Upper lobe of right lung (tissue), 1 donor: ENCODE data around the gene BEX3. TPM values are rescaled to one million over a fixed set of nuclear protein-coding genes. Genes with fewer than 3 reads are reported as not detected.

Source experiments
- ATAC-seq: fragments of 200-7000 bp; cut with Tn5 transposase; one replicate; pipeline ENCODE4 v1.9.1; 2020; ENCODE audit warnings: mild to moderate bottlenecking, moderate library complexity
- DNase-seq: peaks from one replicate; pipeline ENCODE4 v3.0.0-alpha.2; 2020
- H3K27ac ChIP-seq: fragments of 200-600 bp; one replicate; pipeline ENCODE4 v1.8.0; 2022
- H3K27me3 ChIP-seq: fragments of 200-600 bp; one replicate; pipeline ENCODE4 v1.8.0; 2022; ENCODE audit warnings: mild to moderate bottlenecking
- H3K36me3 ChIP-seq: fragments of 200-600 bp; one replicate; pipeline ENCODE4 v1.8.0; 2022
- H3K4me1 ChIP-seq: fragments of 200-600 bp; one replicate; pipeline ENCODE4 v1.8.0; 2022
- H3K4me3 ChIP-seq: fragments of 200-600 bp; one replicate; pipeline ENCODE4 v1.8.0; 2022; ENCODE audit warnings: mild to moderate bottlenecking
- H3K9me3 ChIP-seq: fragments of 200-600 bp; one replicate; pipeline ENCODE4 v1.8.0; 2022
- CTCF ChIP-seq: fragments of 200-600 bp; IDR thresholded peaks from one replicate; pipeline ENCODE4 v1.8.0; 2022; ENCODE audit warnings: antibody characterized with exemption
- intact Hi-C: fragments of 100-400 bp; cut with DNase I; formaldehyde crosslinking; loops from one replicate; pipeline ENCODE4 v1.11.0; 2022
- total RNA-seq: library from RNA; stranded (reverse); fragmentation: NEBNext Ultra II Directional; extraction: Animal tissue kit (Norgen Biotek cat#: 25700); gene quantifications from one replicate; pipeline ENCODE4 v1.2.1, GENCODE V29; 2021
- donor health status: DM: no; HTN: yes; CAD: no; lungs with severe emphysema.

Gene BEX3
- total RNA-seq, 1 donor from 2014 or later, result 124 TPM

- DNase-seq, result no peak
- ATAC-seq, result no peak
- intact Hi-C loops, result no loop called here
- Histone ChIP-seq H3K9me3 (no peaks in the 10 kb centered on the region), H3K4me1 (no peaks in the 10 kb centered on the region), H3K36me3 (no peaks in the 10 kb centered on the region), H3K4me3 (no peak overlapping the region), H3K27me3 (no peaks in the 10 kb centered on the region), H3K27ac (no peak overlapping the region)
- no peak for TF ChIP-seq CTCF
Measured at GRCh38 chrX:103415068-103415467, 38.7 kb downstream of the BEX3 start.

- Histone ChIP-seq H3K4me1 (no peaks in the 10 kb centered on the region), H3K4me3 (no peak overlapping the region), H3K36me3 (no peaks in the 10 kb centered on the region), H3K27me3 (no peaks in the 10 kb centered on the region), H3K27ac (no peak overlapping the region), H3K9me3 (no peaks in the 10 kb centered on the region)
- DNase-seq (no peak), ATAC-seq (no peak)
- TF ChIP-seq CTCF, result no peak
- intact Hi-C loops, result no loop called here
Measured at GRCh38 chrX:103415528-103415927, 39.2 kb downstream of the BEX3 start.

DNA sequence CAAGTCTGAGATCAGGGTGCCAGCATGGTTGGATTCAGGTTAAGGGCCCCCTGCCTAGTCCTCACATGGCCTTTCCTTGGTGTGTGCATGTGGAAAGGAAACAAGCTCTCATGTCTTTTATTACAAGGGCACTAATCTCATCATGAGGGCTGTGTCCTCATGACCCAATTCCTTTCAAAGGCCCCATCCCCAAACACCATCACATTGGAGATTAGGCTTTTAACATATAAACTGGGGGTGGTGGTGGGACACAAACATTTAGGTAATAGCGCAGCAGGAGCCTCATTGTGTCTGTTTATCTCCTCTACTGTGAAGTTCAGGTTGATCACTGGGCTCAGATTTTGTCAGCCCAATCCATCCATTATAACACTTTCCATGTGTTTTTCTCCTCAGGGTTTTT lies 41.0 kb downstream of the BEX3 start:
- ATAC-seq (no peak), DNase-seq (no peak)
- H3K4me3 ChIP-seq, result no peak overlapping the region
- H3K36me3 ChIP-seq, result no peaks in the 10 kb centered on the region
- TF ChIP-seq CTCF, result no peak
- intact Hi-C loops, result no loop called here
- no peak overlapping the region for H3K27ac ChIP-seq
- no peaks in the 10 kb centered on the region for H3K4me1 ChIP-seq
- no peaks in the 10 kb centered on the region for H3K27me3 ChIP-seq
- H3K9me3 ChIP-seq, result no peaks in the 10 kb centered on the region

DNA sequence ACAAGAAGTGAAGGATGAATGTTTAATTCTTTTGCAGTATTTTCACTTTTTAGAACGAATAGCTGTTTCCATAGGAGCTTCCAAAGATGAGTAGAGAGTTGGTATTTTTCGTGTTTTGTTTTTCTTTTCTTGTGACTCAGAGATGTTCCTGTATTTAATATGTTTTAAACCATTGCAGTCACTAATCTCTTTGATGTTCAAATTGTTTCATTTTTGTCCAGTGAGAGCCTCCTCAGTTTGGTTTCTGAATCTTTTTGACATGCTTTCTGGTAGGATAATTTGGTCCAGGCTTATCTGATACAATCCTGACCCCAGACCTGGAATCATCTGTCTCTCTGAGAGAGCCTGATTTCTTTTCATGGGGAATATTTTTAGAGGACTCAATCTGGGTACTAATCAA lies 41.6 kb downstream of the BEX3 start:
- intact Hi-C loops, result no loop called here
- TF ChIP-seq CTCF, result no peak
- H3K36me3 ChIP-seq, result no peaks in the 10 kb centered on the region

GRCh38 chrX:103418811-103419340 lies 42.5 kb downstream of the BEX3 start:
- Histone ChIP-seq H3K4me1 (no peaks in the 10 kb centered on the region), H3K36me3 (no peaks in the 10 kb centered on the region), H3K27ac (no peak overlapping the region), H3K4me3 (no peak overlapping the region), H3K27me3 (no peaks in the 10 kb centered on the region), H3K9me3 (no peaks in the 10 kb centered on the region)
- ATAC-seq (no peak), DNase-seq (no peak)
- TF ChIP-seq CTCF, result no peak
- intact Hi-C loops, result no loop called here

More for the DNA sequence above, 41.6 kb downstream of the BEX3 start:
- DNase-seq (no peak), ATAC-seq (no peak)
- Histone ChIP-seq H3K27me3 (no peaks in the 10 kb centered on the region), H3K27ac (no peak overlapping the region), H3K4me3 (no peak overlapping the region), H3K9me3 (no peaks in the 10 kb centered on the region), H3K4me1 (no peaks in the 10 kb centered on the region)
